GM12865 (cell line): Measurements from ENCODE around the gene ZBTB34.

Experiments
- DNase-seq: peaks from one replicate; pipeline ENCODE4 v3.0.0; 2010; ENCODE audit warnings: low read depth
- H3K4me3 ChIP-seq: 2 replicates; pipeline ENCODE4 v1.5.1; 2011; ENCODE audit warnings: mild to moderate bottlenecking, low read depth, low read length, control low read depth
- CTCF ChIP-seq: IDR thresholded peaks from 2 replicates; pipeline ENCODE4 v1.5.1; 2011; ENCODE audit warnings: low read length, control low read depth, low read depth, inconsistent platforms; ENCODE audit not compliant: insufficient read depth; ENCODE audit errors: missing control alignments

ZBTB34 gene

GRCh38 chr9:126852086-126852688 lies 8.3 kb upstream of the ZBTB34 start:
- DNase-seq, result no peak
- TF ChIP-seq CTCF, result no peak
- H3K4me3 ChIP-seq, result no peak overlapping the region

- TF ChIP-seq CTCF, result no peak
- no peak for DNase-seq
Measured at GRCh38 chr9:126853667-126854066, 6.8 kb upstream of the ZBTB34 start.

GRCh38 chr9:126854734-126855133 lies 5.7 kb upstream of the ZBTB34 start:
- DNase-seq, result no peak
- no peak overlapping the region for H3K4me3 ChIP-seq
- no peak for TF ChIP-seq CTCF

More at GRCh38 chr9:126853667-126854066, 6.8 kb upstream of the ZBTB34 start:
- H3K4me3 ChIP-seq, result no peak overlapping the region

DNA sequence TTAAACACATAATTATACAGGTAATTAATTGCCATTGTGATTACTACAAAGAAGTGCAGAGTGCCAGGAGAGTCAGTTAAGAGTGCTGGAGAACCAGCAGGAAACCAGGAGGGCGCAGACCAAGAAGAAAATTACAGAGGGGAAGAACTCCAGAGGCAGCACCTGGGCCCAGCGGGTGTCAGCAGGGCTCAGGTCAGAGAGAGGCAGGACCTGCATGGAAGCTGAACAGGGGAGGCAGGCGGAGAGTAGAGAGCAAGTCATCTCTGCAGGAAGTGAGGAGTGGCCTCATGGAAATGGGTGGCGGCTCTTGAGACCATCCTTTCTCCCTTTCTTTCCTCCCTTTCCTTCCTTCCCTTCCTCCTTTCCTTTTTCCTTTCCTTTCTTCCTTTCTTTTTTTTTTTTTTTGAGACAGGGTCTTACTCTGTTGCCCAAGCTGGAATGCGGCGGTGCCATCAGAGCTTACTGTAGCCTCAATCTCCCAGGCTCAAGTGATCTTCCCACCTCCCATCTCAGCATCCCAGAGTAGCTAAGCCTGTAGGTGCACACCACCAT lies 4.0 kb upstream of the ZBTB34 start:
- DNase-seq, result no peak
- no peak for TF ChIP-seq CTCF
- H3K4me3 ChIP-seq, result no peak overlapping the region

- no peak for TF ChIP-seq CTCF
- H3K4me3 ChIP-seq, result no peak overlapping the region
- no peak for DNase-seq
Measured at GRCh38 chr9:126857261-126857960, 3.0 kb upstream of the ZBTB34 start.

DNA sequence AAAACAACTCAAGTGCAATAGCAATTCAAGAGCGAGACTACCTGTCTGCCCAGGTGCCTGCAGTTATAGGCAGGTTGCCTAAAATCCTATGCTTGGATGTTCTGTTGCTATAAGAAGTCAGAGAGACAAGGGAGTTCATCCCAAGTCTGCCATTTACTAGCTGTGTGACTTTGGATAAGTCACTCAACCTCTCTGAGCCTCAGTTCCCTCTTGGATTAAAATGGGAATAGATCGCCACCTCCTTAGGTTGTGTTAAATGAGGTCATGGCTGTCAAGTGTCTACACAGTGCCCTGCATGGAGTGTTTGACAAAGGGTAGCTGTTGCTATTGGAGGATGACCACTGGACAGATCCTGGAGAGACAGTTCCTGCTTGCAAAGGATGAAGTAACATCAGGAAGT lies 1.3 kb upstream of the ZBTB34 start:
- no peak for DNase-seq

More for the DNA sequence above, 1.3 kb upstream of the ZBTB34 start:
- no peak overlapping the region for H3K4me3 ChIP-seq
- TF ChIP-seq CTCF, result no peak
